SKM-1 (cell line): Measurements from ENCODE around the gene RASGRP2.
A peak's percentile ranks its signal among the peaks of the same experiment; 100 is the strongest.

ENCODE experiments used
- DNase-seq: peaks from one replicate; lab custom pipeline; 2025; ENCODE audit not compliant: unreplicated experiment; lab: John Stamatoyannopoulos, UW

RASGRP2 gene

DNA sequence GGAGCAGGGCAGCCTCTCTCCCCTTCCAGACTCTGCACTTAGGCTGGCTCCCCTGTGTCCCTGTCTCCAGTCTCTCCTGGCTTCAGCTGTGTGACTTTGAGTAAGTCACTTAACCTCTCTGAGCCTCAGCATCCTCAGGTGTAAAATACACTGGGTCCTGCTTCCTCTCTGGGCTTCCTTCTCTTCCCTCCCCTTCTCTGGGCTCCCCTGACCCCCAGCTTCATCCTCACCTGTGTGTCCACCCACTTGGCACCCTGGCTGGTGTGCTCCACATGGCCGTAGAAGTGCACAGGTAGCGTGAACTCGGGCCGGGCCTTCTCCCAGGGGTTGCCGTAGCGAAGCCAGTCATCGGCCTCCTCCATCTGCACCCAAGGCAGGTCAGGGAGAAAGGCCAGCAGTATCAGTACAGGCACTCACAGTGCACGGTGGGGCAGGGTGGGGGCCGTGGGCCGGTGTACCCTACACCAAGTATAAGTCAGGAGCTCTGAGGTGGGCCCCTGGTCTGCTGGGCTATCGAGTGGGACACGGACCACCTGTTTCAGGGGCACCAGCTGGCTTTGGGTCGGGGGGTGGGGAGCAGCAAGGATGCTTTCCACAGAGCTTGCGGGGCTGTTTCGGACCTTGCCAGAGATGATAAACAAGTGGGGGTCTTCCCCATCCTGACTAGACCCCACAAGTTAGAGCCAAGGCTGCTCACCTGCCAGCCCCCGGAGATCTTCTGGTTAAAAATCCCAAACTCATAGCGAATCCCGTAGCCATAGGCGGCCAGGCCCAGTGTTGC is 13.8 kb upstream of the RASGRP2 start:
- no peak for DNase-seq

DNA sequence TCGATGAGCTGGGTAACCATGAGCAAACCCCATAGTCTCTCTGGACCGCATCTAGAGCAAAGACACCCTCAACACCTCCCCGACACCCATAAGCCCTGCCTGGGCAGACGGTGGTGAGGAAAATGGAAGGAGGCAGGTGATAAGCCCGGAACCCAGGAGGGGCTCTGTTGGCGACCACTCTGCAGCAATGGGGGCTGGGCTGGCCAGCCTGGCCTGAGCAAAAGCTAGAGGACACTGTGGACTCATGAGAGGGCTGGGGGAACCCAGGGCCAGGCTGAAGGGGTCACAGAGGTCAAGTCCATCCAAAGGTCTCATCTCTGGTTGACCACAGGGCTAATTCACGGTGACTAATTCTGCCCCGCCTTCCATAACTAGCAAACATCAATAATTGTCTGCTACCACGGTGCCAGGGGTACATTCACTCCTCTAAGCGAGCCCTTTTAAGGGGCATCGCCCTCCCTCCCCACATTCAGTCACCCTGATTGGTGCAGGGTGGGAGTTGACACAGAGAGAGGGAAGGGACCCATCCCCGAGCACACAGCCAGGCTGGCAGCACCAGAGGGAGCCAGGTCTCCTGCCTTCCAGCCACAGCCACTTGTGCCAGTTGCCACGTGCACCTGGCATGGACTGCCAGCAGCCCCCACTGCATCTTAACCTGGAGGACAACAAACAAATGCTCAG is 11.9 kb upstream of the RASGRP2 start:
- no peak for DNase-seq

DNA sequence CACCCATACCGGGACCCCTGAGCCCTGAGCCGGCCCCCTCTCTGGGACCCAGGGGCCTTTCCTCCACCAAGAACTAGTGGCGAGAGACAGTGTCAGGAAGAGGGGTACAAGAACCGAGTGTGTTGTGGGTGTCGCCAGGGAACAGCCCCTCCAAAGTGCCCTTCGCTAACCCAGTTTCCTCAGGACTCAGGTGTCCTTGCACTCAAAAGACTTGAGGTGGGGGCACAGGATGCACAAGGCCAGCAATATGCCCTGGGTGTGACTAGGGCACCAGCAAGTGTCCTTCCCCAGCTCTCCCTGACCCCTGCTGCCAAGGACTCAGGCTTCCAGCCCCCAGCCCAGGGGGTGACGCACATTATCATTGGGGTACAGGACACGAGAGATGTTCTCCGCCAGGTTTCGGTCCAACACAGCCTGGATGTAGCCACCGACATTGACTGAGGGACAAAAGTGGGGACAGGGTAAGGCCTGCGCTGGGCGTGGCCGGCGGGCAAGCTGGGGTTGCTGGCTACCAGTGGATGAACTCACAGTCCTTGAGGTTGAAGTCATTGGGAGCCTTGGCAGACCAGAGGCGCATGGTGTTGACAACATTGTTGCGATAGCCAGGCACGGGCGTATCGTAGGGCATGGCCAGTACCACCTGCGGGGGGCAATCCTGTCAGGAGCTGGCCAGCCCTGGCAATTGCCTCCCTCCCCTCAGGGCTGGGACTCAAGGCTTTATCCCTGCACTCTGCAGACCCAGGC is 11.1 kb upstream of the RASGRP2 start:
- no peak for DNase-seq

DNA sequence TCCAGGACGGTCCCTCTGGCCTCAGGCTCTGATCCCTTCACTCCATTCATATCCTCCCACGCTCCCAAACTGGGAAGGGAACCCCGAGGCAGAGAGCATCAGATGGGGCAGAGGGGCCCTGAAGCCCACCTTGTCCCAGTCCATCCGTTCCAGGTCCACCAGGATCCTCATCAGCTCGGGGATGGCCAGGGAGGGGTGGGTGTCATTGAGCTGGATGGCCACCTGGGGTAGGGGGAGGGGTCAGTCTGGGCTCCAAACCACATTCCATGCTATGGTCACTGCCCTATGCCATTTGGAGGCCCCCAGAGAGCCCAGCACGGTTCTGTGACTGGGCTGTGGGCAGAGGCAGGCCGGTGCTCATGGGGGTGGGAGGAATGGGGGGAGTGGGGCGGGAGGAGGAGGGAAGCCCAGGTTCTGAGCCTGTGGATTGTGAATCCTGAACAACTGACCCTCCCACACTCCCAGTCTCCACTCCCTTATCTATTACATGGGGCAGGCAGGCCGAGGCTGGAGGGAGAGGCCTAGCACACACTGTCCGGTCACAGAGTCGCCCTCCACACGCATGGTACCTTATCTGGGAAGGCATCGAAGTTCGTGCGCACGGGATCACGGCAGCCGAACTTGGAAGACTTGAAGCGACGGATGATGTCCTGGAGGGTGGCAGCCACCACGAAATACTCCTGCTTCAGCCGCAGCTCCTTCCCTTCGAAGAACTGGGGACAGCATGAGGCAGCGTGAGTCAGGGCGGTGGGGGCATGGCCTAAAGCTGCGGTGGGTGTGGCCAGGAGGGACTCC is 10.4 kb upstream of the RASGRP2 start:
- DNase-seq, result no peak

DNA sequence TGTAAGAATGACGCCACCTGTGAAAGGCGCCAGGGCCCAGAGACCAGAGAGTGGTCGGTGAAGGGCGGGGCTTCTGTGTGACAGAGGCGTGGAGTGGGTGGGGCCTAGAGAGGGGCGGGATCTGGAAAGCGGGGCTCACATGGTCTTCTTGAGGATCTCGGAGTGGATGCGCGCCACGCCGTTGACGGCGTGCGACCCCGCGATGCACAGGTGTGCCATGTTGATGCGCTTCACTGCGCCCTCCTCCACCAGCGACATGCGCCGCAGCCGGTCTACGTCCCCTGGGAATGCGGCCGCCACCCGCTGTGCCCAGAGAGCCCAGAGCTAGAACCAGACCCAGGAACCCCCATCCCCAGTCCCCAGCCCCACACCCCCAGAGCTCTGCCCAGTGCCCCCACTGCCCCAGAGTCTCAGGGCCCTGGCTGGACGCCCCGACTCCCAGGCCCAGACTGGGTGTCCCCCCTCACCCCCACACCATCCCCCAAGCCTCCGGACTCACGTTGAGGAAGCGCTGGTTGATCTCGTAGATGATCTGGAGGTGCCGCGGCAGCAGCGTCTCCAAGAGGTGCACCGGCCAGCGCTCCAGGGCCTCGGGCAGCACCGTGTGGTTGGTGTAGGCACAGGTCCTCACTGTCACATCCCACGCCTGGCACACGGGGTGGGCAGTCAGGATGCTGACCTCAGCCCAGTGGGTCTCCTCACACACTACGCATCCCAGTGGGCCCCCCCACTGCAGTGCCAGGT is 9.6 kb upstream of the RASGRP2 start:
- no peak for DNase-seq

DNA sequence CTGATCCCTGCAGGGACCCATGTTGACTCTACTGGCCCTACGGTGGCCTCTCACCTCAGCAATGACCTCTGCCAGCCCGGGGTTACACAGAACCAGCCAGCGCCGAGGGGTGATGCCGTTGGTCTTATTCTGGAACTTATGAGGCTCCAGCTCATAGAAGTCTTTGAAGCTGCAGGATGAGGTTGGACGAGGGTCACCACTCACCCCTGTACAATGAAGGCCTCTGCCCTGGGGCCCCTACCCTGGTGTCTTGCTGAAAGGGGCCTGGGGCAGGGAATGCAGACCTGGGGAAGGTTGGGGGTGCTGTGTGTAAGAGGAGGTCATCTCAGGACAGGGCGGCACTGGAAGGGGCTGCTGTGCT is 9.1 kb upstream of the RASGRP2 start:
- DNase-seq, result no peak

DNA sequence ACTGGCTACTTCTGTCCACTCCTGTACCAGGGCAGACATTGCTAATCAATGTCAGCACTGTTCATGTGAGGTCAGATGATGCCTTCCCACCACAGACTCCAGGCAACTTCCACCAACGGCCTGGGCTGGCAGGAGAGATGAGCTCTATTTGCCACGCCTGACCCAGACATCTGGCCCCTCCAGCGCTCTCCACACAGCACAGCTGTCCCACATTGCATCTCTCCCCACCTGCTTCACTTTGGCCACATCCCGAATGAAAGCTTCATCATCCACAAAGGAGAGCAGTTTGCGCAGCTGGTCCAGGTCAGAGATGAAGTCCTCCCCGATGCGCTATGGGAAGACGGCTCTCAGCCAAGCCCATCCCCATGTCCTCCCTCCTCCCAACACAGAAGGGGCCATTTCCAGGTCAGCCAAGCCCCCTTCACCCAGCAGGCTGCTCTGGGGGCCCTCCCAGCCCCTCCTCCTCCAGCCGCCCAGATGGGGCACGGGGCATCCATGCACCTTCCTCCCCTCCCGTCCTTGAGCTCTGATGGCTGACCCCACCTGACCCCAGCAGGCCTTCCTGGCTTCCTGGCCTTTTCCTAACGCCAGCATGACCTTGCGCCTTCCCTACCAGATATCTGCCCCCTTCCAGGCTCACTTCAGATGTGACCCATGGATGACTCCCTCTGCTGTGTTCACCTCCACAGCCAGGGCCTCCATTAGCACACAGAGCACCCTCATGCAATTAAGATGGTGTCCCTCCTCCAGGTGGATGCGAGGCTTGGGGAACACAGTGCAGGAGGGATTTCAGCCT is 8.4 kb upstream of the RASGRP2 start:
- no peak for DNase-seq

DNA sequence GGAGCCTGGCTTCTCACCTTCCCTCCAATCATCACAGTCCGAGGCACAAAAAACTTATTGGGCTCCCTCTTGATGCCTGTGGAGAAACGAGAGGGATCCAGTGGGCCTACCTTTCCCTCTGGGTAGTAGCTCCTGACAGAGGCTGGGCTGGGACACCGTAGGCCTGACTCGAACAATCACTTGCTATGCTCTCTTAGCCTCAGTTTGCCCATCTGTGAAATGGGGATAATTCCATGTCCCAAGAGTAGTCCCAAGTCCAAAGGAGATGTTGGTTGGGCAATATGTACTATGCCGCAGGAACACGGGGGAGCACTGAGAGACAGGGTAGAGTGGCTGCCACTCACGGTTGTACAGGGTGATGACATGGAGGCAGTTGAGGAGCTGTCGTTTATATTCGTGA is 7.6 kb upstream of the RASGRP2 start:
- DNase-seq, result no peak

DNA sequence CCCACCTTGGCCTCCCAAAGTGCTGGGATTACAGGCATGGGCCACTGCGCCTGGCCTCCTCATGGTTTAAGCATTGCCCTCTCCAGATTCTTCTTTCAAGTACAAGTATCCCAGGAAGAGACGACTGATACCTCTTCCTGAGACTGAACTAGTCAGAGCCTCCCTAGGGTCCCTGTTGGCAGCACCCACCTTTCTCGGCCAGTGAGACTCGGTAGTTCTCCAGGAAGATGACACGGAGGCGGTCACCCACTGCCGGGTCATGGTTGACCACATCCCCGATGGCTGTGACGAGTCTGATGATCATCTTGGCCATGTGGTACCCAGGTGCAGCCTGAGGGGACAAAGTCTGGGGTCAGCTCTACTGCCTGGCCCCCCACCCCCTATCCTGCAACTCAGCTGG is 7.2 kb upstream of the RASGRP2 start:
- no peak for DNase-seq

DNA sequence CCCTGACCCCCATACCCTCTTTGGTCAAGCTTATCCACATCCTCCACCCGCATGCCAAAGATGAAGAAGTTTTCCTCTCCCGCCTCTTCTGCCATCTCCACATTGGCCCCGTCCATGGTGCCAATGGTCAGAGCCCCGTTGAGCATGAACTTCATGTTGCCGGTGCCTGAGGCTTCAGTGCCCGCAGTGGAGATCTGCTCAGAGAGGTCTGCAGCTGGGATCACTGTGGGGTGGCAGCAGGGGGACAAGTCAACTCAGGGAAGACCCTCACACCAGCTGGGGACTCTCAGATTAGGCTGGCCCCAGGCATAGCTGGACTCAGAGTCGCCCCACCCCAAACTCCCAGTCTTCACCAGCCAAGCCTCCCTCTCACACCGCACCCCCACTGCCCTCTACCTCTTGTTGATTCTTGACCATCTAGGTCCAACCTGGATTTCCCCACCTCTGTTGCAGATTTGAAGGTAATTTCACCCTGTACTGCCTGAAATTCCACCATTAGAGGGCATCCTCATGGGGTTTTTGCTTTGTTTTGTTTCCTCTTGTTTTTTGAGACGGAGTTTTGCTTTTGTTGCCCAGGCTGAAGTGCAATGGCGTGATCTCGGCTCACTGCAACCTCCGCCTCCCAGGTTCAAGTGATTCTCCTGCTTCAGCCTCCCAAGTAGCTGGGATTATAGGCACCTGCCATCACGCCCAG is 6.6 kb upstream of the RASGRP2 start:
- DNase-seq, result no peak

DNA sequence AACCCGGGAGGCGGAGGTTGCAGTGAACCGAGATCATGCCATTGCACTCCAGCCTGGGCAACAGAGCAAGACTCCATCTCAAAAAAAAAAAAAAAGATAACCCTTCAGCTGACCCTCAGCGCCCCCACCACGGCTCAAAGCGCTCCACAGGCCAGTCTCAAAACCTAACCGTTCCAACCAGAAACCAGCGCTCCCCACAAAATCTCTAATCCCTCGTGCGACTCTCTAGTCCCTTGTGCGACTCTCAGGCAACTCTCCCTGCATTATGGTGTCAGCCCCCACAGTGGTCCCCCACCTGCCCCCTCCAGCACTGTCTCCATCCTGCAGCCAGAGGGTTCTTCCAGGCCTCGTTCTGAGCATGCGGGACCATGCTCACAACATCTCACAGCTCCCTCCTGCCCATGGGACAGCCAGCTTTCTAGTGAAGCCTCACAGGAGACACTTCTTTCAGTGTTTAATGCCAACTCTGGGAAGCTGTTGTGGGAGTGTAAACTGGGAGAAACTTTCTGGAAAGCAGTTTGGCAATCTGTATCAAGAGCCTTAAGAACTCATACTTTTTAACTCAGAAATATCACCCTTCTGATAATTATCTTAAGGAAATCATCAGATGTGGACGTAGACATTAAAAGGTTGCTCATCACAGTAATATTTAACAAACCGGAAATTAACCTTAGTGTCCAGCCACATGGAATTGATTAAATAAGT is 4.2 kb upstream of the RASGRP2 start:
- no peak for DNase-seq

DNA sequence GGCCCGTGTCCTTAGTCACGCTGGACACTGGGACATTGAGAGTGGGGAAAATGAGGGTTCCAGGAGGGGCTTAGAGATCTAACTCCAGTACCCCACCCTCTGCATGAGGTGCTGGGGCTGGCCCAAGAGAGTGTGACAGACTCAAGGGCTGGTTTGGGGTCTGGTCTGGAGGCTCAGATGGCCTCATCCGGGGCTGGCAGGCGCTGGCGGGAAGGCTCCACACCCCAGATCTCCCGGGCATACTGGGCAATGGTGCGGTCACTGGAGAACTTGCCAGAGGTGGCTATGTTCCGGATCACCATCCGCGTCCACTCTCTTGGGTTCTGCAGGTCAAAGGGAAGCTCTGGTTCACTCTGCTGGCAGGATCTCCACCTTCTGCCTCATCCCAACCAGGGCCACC is 2.5 kb upstream of the RASGRP2 start:
- DNase-seq, result no peak

DNA sequence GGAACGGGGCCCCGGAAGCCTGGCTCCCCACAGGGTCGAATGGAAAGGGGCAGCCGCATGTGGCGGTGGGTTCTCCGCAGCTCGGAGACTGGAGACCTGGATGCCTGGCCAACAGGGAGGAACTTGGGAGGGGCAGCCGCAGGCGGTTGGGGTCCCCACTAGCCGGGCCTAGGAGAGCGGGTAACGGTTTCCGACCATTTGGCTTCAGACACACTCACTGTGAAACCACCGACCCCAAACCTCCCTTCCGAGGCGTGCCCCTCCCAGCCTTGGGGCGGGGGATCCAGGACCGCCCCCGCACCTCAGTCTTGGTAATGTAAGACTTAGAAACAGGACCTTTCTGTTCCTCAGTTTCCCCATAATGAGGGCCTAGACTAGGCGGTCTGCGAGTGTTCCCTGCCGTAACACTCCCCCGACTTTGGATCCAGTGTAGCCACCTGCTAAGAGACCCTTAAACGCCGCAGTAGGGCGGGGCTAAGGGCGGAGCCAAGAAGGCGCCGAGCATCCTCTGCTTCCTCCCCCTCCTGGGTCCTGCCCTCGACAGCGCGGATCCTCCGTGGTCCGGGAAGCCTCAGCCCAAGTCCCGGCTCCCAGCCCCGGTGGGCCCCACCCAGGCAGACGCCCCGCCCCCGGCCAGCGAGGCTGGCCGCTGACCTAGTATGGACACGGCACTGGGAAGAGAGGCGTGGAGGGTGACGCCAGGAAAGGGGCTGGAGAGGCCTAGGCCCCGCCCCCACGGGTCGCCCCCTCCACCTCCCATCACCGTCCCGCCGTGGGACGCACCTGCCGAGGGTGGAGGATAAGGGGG is 1.8 kb upstream of the RASGRP2 start:
- no peak for DNase-seq

DNA sequence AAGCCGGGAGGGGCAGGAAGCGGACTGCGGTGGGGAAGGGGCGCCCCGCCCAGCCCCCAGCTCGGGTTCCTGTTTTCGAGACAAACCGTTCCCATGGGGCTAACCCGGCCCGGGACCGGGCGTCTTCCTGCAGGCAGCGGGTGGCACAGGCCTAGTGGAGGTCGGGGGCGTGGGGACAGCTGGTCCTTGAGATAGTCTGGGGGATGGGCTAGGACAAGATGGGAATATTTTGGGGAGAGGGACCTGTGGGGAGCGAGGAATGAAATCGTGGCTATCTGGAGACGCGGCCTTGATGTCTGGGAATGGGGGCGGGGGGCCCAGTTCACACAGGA is 1.2 kb upstream of the RASGRP2 start:
- peak; percentile 48 for DNase-seq

DNA sequence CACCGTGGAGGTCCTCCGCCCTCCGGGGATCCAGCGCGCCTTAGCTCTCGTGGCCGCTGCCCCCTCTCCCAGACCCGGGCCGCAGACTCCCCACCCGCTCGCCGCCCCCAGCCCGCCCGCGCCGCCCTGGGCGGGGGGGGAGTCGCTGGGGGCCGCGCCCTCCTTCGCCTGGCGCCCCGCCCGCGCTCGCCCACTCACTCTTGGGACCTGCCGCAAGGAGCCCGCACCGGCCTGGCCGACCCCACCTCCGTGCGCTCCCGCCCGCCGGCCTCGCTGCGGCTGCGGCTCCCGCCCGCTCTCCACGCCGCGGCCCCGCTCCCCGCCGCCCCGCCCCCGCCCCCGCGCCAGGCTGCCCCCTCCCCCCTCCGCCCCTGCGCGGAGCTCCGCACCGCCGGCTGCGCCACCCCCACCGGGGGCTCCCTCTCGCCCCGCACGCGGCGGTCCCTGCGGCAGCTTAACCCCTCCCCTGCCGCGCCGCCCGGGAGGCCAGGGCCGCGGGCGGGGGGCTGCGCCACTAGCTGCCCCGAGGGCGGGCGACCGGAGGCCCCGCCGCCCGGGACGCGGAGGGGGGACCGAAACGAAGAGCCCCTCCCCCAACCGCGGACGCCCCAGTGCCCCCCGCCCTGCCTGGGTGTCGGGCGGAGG is 724 bp upstream of the RASGRP2 start:
- DNase-seq, result no peak

DNA sequence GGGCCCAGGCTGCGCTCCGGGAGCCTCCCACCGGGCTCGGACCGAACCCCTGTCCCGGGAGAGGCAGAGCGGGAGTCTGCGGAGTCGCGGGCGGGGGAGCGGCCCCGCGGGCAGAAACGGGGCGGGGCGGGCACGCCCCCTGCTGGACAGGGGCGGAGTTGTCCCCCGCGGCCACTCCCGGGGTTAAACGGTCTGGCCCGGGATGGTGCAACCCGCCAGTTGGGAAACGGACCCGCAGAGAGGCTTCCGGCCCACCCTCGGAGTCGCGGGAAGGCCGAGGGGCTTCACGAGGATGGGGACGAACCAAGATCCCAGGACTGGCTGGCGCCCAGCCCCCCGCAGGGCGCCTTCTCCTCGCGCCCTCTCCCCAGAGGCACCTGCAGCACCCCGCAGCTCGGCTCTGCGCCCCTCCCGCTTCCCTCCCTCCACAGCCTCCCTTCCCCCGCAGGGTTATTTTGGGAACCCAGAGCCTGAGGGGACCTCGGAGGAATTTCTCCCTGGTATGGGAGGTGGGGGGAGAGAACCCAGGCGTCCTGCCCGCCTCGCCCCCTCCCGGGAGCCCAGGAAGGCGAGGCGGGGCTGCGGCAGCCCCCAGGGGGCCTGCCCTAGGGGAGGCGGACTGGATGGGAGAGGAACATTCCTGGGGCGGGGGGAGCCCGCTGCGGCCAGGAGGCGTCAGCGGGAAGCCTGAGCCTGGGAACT is 902 bp downstream of the RASGRP2 start:
- peak; percentile 69 for DNase-seq
